Natural killer cell (primary cell): ENCODE measurements around the gene PRICKLE2. TPM values are rescaled to one million over a fixed set of nuclear protein-coding genes. Genes with fewer than 3 reads are reported as not detected.

Experiments
- ATAC-seq, 3 donors: fragments of 150-1000 bp in 2 of 3; fragments of 200-7000 bp in 1 of 3; cut with Tn5 transposase; 1 replicate in 1 of 3; 2 replicates in 2 of 3; pipeline ENCODE4 v1.10.0; 2021; ENCODE audit warnings: mild to moderate bottlenecking in 2 of 3, moderate library complexity in 2 of 3
- DNase-seq, 2 donors: peaks; one replicate each; pipeline versions ENCODE4 v3.0.0 to v3.0.0-alpha.2; 2013 to 2021; ENCODE audit warnings: mixed read lengths in 1 of 2
- H3K27ac ChIP-seq: one replicate; pipeline ENCODE4 v1.5.1; 2013; ENCODE audit warnings: mild to moderate bottlenecking, low read length
- H3K27me3 ChIP-seq: one replicate; pipeline ENCODE4 v1.6.1; 2013; ENCODE audit warnings: low read length; ENCODE audit not compliant: control insufficient read depth, insufficient read depth
- H3K36me3 ChIP-seq: one replicate; pipeline ENCODE4 v1.6.1; 2013; ENCODE audit warnings: low read length; ENCODE audit not compliant: control insufficient read depth, insufficient read depth
- H3K4me1 ChIP-seq: one replicate; pipeline ENCODE4 v1.6.1; 2013; ENCODE audit warnings: low read length; ENCODE audit not compliant: control insufficient read depth, insufficient read depth
- H3K4me3 ChIP-seq: one replicate; pipeline ENCODE4 v1.5.1; 2013; ENCODE audit warnings: low read length
- H3K9me3 ChIP-seq: one replicate; pipeline ENCODE4 v1.6.1; 2013; ENCODE audit warnings: low read length; ENCODE audit not compliant: control insufficient read depth, insufficient read depth
- H3K27ac Mint-ChIP-seq, 2 donors: one replicate each; pipeline ENCODE4 v1.8.0; 2022; ENCODE audit warnings: mild to moderate bottlenecking in 2 of 2, mixed read lengths in 2 of 2, moderate library complexity in 1 of 2
- H3K27me3 Mint-ChIP-seq, 2 donors: one replicate each; pipeline ENCODE4 v1.8.0; 2022; ENCODE audit warnings: low read depth in 2 of 2, mixed read lengths in 2 of 2
- H3K36me3 Mint-ChIP-seq: one replicate; pipeline ENCODE4 v1.8.0; 2022; ENCODE audit warnings: mixed read lengths
- H3K4me1 Mint-ChIP-seq, 2 donors: one replicate each; pipeline ENCODE4 v1.8.0; 2022; ENCODE audit warnings: mixed read lengths in 2 of 2
- H3K4me3 Mint-ChIP-seq: one replicate; pipeline ENCODE4 v1.8.0; 2022; ENCODE audit warnings: mild to moderate bottlenecking, moderate library complexity, mixed read lengths
- H3K9me3 Mint-ChIP-seq, 2 donors: one replicate each; pipeline ENCODE4 v1.8.0; 2022; ENCODE audit warnings: mixed read lengths in 2 of 2
- WGBS: methylation state at CpG from one replicate; pipeline ENCODE4 v1.1.7; 2013; ENCODE audit warnings: missing lambda C conversion rate; ENCODE audit not compliant: insufficient coverage; 5-methylcytosine and 5-hydroxymethylcytosine counted together
- intact Hi-C: fragments of 100-400 bp; cut with micrococcal nuclease; formaldehyde crosslinking; loops from one replicate; pipeline ENCODE4 v1.14.2; 2022
- total RNA-seq, 4 donors: library from RNA; stranded (reverse); fragments of 120-200 nt in 1 of 4; gene quantifications; one replicate each; pipeline versions ENCODE4 v1.2.3 to v1.2.4, GENCODE V29; 2013 to 2022
- TF ChIP-seq, protein P1 (sequence below): fragments of 200-600 bp; IDR thresholded peaks from one replicate; pipeline ENCODE4 v1.8.0; 2022; ENCODE audit warnings: antibody characterized with exemption

PRICKLE2 gene
- total RNA-seq, 3 donors from 2014 or later (not counting 1 experiment from before 2014, with no cell fraction given), result 0.07 to 3.3 (median 1.8) TPM

DNA sequence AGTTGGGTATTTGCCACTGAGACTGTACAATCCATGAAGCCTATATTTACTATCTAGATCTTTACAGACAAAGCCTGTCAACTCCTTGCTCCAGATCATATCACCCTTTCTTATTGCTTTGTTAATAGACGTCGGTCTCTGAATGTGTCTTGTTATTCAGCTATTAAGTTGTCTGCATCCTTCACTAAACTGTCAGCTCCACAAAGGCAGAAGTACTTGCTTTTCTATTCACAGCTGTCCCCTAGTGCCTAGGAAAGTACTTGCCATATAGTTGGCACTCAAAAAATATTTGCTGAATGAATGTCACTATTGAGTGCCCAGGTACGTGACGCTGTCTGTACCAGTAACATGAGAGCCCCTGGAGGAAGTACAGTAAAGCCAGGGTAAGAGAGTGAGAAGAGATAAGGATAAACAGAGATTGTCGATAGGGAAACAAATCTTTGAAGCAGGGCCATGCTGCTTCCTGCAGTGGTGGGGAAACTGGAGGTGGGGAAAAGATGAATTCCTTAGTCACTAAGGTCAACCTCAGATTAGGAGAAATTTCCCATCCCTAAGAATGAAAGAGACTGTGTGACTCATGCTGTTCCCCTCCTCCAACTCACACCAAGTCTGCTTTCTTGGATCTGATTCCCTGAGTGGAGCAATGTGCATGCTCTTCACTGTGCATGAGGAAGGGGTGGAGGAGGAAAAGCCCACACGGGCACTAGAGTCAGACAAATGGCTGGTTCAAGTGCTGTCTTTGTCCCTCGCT lies 36.3 kb downstream of the PRICKLE2 start:
- WGBS, result 76% methylated on average over 7 of the region's 7 CpGs
- ATAC-seq (no peak), DNase-seq (no peak)
- Histone ChIP-seq H3K9me3 (no peaks in the 10 kb centered on the region), H3K27me3 (no peaks in the 10 kb centered on the region), H3K4me1 (no peaks in the 10 kb centered on the region), H3K27ac (no peak overlapping the region), H3K36me3 (no peaks in the 10 kb centered on the region), H3K4me3 (no peak overlapping the region)
- Mint-ChIP-seq H3K9me3 (peaks cover 6 to 8% of the 10 kb centered on the region in 2 donors), H3K27ac (no peak overlapping the region), H3K4me3 (no peak overlapping the region), H3K4me1 (no peaks in the 10 kb centered on the region), H3K36me3 (no peaks in the 10 kb centered on the region), H3K27me3 (no peaks in the 10 kb centered on the region)
- intact Hi-C loops, result no loop called here
- TF ChIP-seq, protein P1, sequence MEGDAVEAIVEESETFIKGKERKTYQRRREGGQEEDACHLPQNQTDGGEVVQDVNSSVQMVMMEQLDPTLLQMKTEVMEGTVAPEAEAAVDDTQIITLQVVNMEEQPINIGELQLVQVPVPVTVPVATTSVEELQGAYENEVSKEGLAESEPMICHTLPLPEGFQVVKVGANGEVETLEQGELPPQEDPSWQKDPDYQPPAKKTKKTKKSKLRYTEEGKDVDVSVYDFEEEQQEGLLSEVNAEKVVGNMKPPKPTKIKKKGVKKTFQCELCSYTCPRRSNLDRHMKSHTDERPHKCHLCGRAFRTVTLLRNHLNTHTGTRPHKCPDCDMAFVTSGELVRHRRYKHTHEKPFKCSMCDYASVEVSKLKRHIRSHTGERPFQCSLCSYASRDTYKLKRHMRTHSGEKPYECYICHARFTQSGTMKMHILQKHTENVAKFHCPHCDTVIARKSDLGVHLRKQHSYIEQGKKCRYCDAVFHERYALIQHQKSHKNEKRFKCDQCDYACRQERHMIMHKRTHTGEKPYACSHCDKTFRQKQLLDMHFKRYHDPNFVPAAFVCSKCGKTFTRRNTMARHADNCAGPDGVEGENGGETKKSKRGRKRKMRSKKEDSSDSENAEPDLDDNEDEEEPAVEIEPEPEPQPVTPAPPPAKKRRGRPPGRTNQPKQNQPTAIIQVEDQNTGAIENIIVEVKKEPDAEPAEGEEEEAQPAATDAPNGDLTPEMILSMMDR, result no peak

DNA sequence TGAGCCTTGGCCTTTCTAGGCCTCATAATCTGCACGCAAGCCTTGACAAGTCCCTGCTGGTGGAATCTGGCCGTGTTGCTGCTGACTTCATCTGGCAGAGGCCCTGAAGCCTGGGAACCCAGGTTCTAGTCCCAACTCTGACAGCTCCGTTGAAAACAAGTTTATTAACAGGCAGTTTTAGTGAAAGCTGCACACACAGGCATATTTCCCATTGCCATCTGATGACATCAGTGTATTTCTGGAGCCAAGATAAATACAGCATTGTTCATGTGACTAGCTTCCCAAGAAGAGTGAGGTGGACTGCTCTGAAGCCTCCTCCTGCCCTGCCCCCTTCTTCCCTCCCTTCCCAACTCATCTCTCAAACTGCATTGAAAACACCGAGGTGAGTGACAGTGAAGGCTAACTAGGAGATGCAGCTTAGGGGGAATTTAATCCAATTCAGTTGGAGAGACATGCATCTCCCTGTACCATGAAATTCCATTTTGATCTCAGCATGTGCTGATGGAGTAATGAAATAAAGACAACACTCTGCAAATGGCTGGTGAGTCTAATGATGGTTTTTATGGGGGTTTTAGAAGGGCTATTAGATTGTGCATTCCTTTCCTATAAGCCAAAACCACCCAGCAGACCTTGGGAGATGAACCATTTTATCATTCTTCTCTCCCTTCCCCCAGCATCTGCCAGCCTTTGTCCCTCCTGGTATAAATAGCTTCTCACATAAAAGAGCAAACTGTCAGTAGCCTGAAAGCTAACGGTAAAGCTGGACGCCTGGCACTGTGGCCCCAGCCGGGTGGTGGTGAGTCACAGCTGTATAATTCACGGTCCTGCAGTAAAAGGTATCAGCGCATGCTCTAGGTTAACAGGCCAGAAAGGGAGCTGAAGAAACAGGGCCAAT lies 38.0 kb downstream of the PRICKLE2 start:
- DNase-seq (no peak), ATAC-seq (no peak)
- no peaks in the 10 kb centered on the region for H3K4me1 Mint-ChIP-seq
- peaks cover 3 to 4% of the 10 kb centered on the region in 2 donors for H3K9me3 Mint-ChIP-seq
- H3K27ac Mint-ChIP-seq, result no peak overlapping the region
- Histone ChIP-seq H3K9me3 (no peaks in the 10 kb centered on the region), H3K27ac (no peak overlapping the region), H3K36me3 (no peaks in the 10 kb centered on the region), H3K27me3 (no peaks in the 10 kb centered on the region), H3K4me1 (no peaks in the 10 kb centered on the region), H3K4me3 (no peak overlapping the region)
- no peaks in the 10 kb centered on the region for H3K27me3 Mint-ChIP-seq
- no peak overlapping the region for H3K4me3 Mint-ChIP-seq
- WGBS, result 79% methylated on average over 9 of the region's 9 CpGs
- no peaks in the 10 kb centered on the region for H3K36me3 Mint-ChIP-seq
- intact Hi-C loops, result no loop called here
- TF ChIP-seq, protein P1, result no peak

DNA sequence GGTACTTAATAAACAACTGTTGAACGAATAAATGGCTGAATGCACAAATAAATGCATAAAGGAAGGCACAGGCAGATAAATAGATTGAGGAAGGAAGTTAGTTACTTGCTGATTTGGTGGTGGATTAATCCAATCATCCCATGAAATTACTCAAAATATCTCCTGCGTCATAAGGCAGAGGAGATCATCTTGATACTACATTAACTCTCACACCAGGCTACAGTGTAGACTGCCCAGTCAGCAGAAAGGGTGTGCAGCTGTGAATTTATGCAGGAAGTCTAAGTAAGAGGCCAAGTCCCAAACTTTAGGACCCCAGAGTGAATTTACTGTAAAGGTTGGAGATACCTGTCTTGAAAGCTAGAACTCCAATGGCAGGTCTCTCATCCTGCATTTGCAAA lies 38.6 kb downstream of the PRICKLE2 start:
- Mint-ChIP-seq H3K9me3 (peaks cover 3 to 4% of the 10 kb centered on the region in 2 donors), H3K27ac (no peak overlapping the region), H3K36me3 (no peaks in the 10 kb centered on the region), H3K27me3 (no peaks in the 10 kb centered on the region), H3K4me3 (no peak overlapping the region), H3K4me1 (no peaks in the 10 kb centered on the region)
- intact Hi-C loops, result no loop called here
- no peaks in the 10 kb centered on the region for H3K4me1 ChIP-seq
- no peaks in the 10 kb centered on the region for H3K27me3 ChIP-seq
- H3K27ac ChIP-seq, result no peak overlapping the region
- DNase-seq, result no peak
- no peak for ATAC-seq
- TF ChIP-seq, protein P1, result no peak
- no CpG with 5 or more reads among the region's 2 CpGs for WGBS
- no peaks in the 10 kb centered on the region for H3K36me3 ChIP-seq
- no peak overlapping the region for H3K4me3 ChIP-seq
- no peaks in the 10 kb centered on the region for H3K9me3 ChIP-seq
